SU-DHL-6 (cell line): ENCODE data around the gene SLX9.

ENCODE experiments used
- CTCF ChIP-seq: fragments of 200-600 bp; sonication (generic); IDR thresholded peaks from one replicate; pipeline ENCODE4 v1.5.1; 2017; ENCODE audit warnings: antibody characterized with exemption, mild to moderate bottlenecking, low read length, moderate library complexity; ENCODE audit not compliant: insufficient read depth, poor library complexity, severe bottlenecking
- EZH2phosphoT487 ChIP-seq: fragments of 200-600 bp; sonication (generic), shearing (Covaris generic); conservative IDR thresholded peaks from 2 replicates; pipeline ENCODE4 v1.6.1; 2018; ENCODE audit warnings: mild to moderate bottlenecking, antibody characterized with exemption, low read length, moderate library complexity, mixed read lengths

- TF ChIP-seq CTCF (no peak), EZH2phosphoT487 (no peak)
Observed at GRCh38 chr21:45016031-45016405, 76.2 kb downstream of the SLX9 start.
